Chondrocyte (in vitro differentiated cells): Measurements from ENCODE around the gene ABHD16B. TPM values are rescaled to one million over a fixed set of nuclear protein-coding genes. Genes with fewer than 3 reads are reported as not detected.

Source experiments
- DNase-seq: peaks from one replicate; pipeline ENCODE4 v3.0.0; 2021; ENCODE audit warnings: mixed read lengths, low spot score
- H3K27ac Mint-ChIP-seq: one replicate; pipeline ENCODE4 v1.8.0; 2021; ENCODE audit warnings: mild to moderate bottlenecking, moderate library complexity, mixed read lengths; ENCODE audit not compliant: unreplicated experiment
- H3K27me3 Mint-ChIP-seq: 2 replicates; pipeline ENCODE4 v1.8.0; 2021; ENCODE audit warnings: low read depth, mixed read lengths
- H3K36me3 Mint-ChIP-seq: 2 replicates; pipeline ENCODE4 v1.8.0; 2021; ENCODE audit warnings: low read depth, mixed read lengths
- H3K4me1 Mint-ChIP-seq: 2 replicates; pipeline ENCODE4 v1.8.0; 2021; ENCODE audit warnings: low read depth, mild to moderate bottlenecking, mixed read lengths
- H3K4me3 Mint-ChIP-seq: one replicate; pipeline ENCODE4 v1.8.0; 2021; ENCODE audit warnings: mild to moderate bottlenecking, moderate library complexity, mixed read lengths; ENCODE audit not compliant: unreplicated experiment
- H3K9me3 Mint-ChIP-seq: 2 replicates; pipeline ENCODE4 v1.8.0; 2021; ENCODE audit warnings: low read depth, mixed read lengths
- CTCF ChIP-seq: fragments of 200-600 bp; sonication (generic); IDR thresholded peaks from 2 replicates; pipeline ENCODE4 v1.5.0; 2021; ENCODE audit warnings: antibody characterized with exemption, mild to moderate bottlenecking, moderate library complexity
- total RNA-seq: library from RNA; stranded (reverse); gene quantifications from 3 replicates; pipeline ENCODE4 v1.2.1, GENCODE V29; 2021

The ABHD16B gene
- total RNA-seq, 1 donor from 2014 or later: not detected

GRCh38 chr20:63822276-63822696, 39.0 kb upstream of the ABHD16B start:
- no peaks in the 10 kb centered on the region for H3K27me3 Mint-ChIP-seq

GRCh38 chr20:63823691-63824311, 37.5 kb upstream of the ABHD16B start:
- H3K4me3 Mint-ChIP-seq: no peak overlapping the region
- H3K36me3 Mint-ChIP-seq: peaks cover 1% of the 10 kb centered on the region
- no peak for DNase-seq
- no peak overlapping the region for H3K27ac Mint-ChIP-seq
- H3K4me1 Mint-ChIP-seq: peaks cover 6% of the 10 kb centered on the region
- no peaks in the 10 kb centered on the region for H3K27me3 Mint-ChIP-seq
- H3K9me3 Mint-ChIP-seq: no peaks in the 10 kb centered on the region
- TF ChIP-seq CTCF: no peak

More at GRCh38 chr20:63822276-63822696, 39.0 kb upstream of the ABHD16B start:
- Mint-ChIP-seq H3K4me1 (peaks cover 6% of the 10 kb centered on the region), H3K4me3 (no peak overlapping the region), H3K36me3 (peaks cover 1% of the 10 kb centered on the region), H3K9me3 (no peaks in the 10 kb centered on the region), H3K27ac (no peak overlapping the region)
- TF ChIP-seq CTCF: no peak
- no peak for DNase-seq

- no peak overlapping the region for H3K27ac Mint-ChIP-seq
- TF ChIP-seq CTCF: no peak
- DNase-seq: no peak
- H3K9me3 Mint-ChIP-seq: no peaks in the 10 kb centered on the region
- H3K4me1 Mint-ChIP-seq: peaks cover 13% of the 10 kb centered on the region
- peaks cover 1% of the 10 kb centered on the region for H3K36me3 Mint-ChIP-seq
- H3K4me3 Mint-ChIP-seq: no peak overlapping the region
- no peaks in the 10 kb centered on the region for H3K27me3 Mint-ChIP-seq
Measured at GRCh38 chr20:63825331-63826118, 35.8 kb upstream of the ABHD16B start.

- Mint-ChIP-seq H3K4me1 (peaks cover 13% of the 10 kb centered on the region), H3K36me3 (peaks cover 1% of the 10 kb centered on the region), H3K4me3 (no peak overlapping the region), H3K27me3 (no peaks in the 10 kb centered on the region), H3K27ac (no peak overlapping the region), H3K9me3 (no peaks in the 10 kb centered on the region)
- TF ChIP-seq CTCF: no peak
- DNase-seq: no peak
Measured at GRCh38 chr20:63826753-63827152, 34.5 kb upstream of the ABHD16B start.

GRCh38 chr20:63828124-63828523, 33.2 kb upstream of the ABHD16B start:
- peaks cover 13% of the 10 kb centered on the region for H3K4me1 Mint-ChIP-seq
- no peak overlapping the region for H3K4me3 Mint-ChIP-seq

More at GRCh38 chr20:63828124-63828523, 33.2 kb upstream of the ABHD16B start:
- no peak for DNase-seq
- Mint-ChIP-seq H3K27ac (no peak overlapping the region), H3K27me3 (no peaks in the 10 kb centered on the region), H3K9me3 (no peaks in the 10 kb centered on the region), H3K36me3 (peaks cover 1% of the 10 kb centered on the region)
- TF ChIP-seq CTCF: no peak
